Measurements from ENCODE around the gene MINDY4.

Gene MINDY4

GRCh38 chr7:30852744-30853288 lies 81.6 kb downstream of the MINDY4 start:
- DNase-seq (ENCODE audit: low read depth in 2 of 2): no peak

GRCh38 chr7:30853576-30853975 lies 82.4 kb downstream of the MINDY4 start:
- no peak for DNase-seq (ENCODE audit: low read depth in 2 of 2)

- DNase-seq (ENCODE audit: low read depth in 2 of 2): no peak
Measured at GRCh38 chr7:30855936-30856335, 84.7 kb downstream of the MINDY4 start.

- no peak for DNase-seq (ENCODE audit: low read depth in 2 of 2)
Measured at GRCh38 chr7:30858576-30858975, 87.4 kb downstream of the MINDY4 start.

- no peak for DNase-seq (ENCODE audit: low read depth in 2 of 2)
Measured at GRCh38 chr7:30859202-30859939, 88.2 kb downstream of the MINDY4 start.

- DNase-seq (ENCODE audit: low read depth in 2 of 2): no peak
Measured at GRCh38 chr7:30859940-30860496, 88.8 kb downstream of the MINDY4 start.

GRCh38 chr7:30861612-30862011 lies 90.4 kb downstream of the MINDY4 start:
- DNase-seq (ENCODE audit: low read depth in 2 of 2): no peak

GRCh38 chr7:30862995-30863705 lies 91.9 kb downstream of the MINDY4 start:
- DNase-seq (ENCODE audit: low read depth in 2 of 2): no peak

- no peak for DNase-seq (ENCODE audit: low read depth in 2 of 2)
Measured at GRCh38 chr7:30863706-30864035, 92.5 kb downstream of the MINDY4 start.

GRCh38 chr7:30864101-30864500 lies 92.9 kb downstream of the MINDY4 start:
- DNase-seq (ENCODE audit: low read depth in 2 of 2): no peak

- DNase-seq (ENCODE audit: low read depth in 2 of 2): no peak
Measured at GRCh38 chr7:30865076-30865475, 93.9 kb downstream of the MINDY4 start.

GRCh38 chr7:30865821-30866220 lies 94.6 kb downstream of the MINDY4 start:
- no peak for DNase-seq (ENCODE audit: low read depth in 2 of 2)

- DNase-seq (ENCODE audit: low read depth in 2 of 2): no peak
Measured at GRCh38 chr7:30866939-30867338, 95.7 kb downstream of the MINDY4 start.

- no peak for DNase-seq (ENCODE audit: low read depth in 2 of 2)
Measured at GRCh38 chr7:30867483-30867882, 96.3 kb downstream of the MINDY4 start.

GRCh38 chr7:30869794-30870611 lies 98.8 kb downstream of the MINDY4 start:
- DNase-seq (ENCODE audit: low read depth in 2 of 2): no peak

- DNase-seq (ENCODE audit: low read depth in 2 of 2): no peak
Measured at GRCh38 chr7:30870821-30871518, 99.8 kb downstream of the MINDY4 start.

- no peak for DNase-seq (ENCODE audit: low read depth in 2 of 2)
Measured at GRCh38 chr7:30871655-30872054, 100.4 kb downstream of the MINDY4 start.

GRCh38 chr7:30873207-30873606 lies 102.0 kb downstream of the MINDY4 start:
- no peak for DNase-seq (ENCODE audit: low read depth in 2 of 2)

GRCh38 chr7:30873656-30874055 lies 102.4 kb downstream of the MINDY4 start:
- DNase-seq (ENCODE audit: low read depth in 2 of 2): no peak

- no peak for DNase-seq (ENCODE audit: low read depth in 2 of 2)
Measured at GRCh38 chr7:30874656-30875302, 103.6 kb downstream of the MINDY4 start.
